ENCODE results near the gene WNT9A.

DNA sequence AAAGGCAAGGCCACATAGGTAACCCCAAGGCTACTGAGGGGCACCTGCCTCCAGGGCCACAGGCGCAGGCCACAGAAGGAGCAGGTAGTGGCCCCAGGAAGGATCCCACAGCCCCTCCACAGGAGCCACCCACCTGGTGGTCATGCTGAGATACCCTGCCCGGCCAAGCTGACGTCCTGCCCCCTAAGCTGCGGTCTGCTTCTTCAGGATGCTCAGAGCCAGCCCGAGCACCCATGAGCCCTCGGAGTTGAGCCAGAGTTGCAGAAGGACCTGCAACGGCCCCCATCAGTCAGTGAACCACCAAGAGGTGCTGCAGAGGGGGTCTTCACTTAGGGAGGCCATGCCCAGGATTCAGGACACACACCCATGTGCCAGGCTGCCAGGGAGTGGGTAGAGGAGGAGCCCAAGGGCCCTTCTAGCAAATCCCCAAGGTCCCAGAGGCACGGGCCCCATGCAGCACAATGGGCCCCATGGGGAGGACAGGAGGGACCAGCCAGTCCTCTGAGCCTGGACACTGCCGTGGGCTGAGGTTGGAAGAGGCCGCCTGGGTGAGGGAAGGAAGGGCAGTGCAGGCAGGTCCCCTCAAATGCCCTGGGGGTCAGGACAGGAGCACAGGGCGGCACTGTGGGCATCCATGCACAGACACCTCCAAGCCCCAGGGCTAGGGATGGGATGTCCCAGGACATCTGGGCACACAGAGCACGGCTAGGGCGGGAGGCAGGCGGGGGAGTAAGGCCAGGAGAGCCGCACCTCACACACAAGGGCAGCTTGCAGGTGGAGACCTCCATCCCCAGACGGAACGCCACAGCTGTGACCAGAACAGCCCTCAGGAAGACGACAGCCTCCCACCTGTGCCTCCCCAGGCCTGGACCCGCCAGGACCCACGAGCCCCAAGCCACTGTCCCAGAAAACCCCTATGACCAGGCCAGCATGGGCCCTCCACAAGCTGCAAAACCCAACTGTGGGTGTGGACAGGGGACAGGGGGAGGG is 20.5 kb downstream of the WNT9A start:
- TF ChIP-seq, protein P1, sequence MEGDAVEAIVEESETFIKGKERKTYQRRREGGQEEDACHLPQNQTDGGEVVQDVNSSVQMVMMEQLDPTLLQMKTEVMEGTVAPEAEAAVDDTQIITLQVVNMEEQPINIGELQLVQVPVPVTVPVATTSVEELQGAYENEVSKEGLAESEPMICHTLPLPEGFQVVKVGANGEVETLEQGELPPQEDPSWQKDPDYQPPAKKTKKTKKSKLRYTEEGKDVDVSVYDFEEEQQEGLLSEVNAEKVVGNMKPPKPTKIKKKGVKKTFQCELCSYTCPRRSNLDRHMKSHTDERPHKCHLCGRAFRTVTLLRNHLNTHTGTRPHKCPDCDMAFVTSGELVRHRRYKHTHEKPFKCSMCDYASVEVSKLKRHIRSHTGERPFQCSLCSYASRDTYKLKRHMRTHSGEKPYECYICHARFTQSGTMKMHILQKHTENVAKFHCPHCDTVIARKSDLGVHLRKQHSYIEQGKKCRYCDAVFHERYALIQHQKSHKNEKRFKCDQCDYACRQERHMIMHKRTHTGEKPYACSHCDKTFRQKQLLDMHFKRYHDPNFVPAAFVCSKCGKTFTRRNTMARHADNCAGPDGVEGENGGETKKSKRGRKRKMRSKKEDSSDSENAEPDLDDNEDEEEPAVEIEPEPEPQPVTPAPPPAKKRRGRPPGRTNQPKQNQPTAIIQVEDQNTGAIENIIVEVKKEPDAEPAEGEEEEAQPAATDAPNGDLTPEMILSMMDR (tag by site-specific recombination; IDR thresholded peaks at IDR 0.05) = no peak
- TF ChIP-seq OVOL3 (tag by site-specific recombination; IDR thresholded peaks at IDR 0.05) (no peak), ZBTB8A (tag by site-specific recombination; IDR thresholded peaks at IDR 0.05) (no peak), ZNF76 (tag by site-specific recombination; IDR thresholded peaks at IDR 0.05; ENCODE audit: borderline replicate concordance, low read depth) (no peak), ZNF510 (tag by site-specific recombination; IDR thresholded peaks at IDR 0.05; ENCODE audit: insufficient replicate concordance) (no peak), ZNF48 (tag by site-specific recombination; IDR thresholded peaks at IDR 0.05) (no peak), ZNF274 (IDR thresholded peaks at IDR 0.05; ENCODE audit: low read length) (no peak), ZNF274 (tag by site-specific recombination; IDR thresholded peaks at IDR 0.05; ENCODE audit: borderline replicate concordance) (no peak), MEIS1 (CRISPR knock-in tag; IDR thresholded peaks at IDR 0.05; ENCODE audit: borderline replicate concordance) (no peak)
- TF ChIP-seq, protein P2, sequence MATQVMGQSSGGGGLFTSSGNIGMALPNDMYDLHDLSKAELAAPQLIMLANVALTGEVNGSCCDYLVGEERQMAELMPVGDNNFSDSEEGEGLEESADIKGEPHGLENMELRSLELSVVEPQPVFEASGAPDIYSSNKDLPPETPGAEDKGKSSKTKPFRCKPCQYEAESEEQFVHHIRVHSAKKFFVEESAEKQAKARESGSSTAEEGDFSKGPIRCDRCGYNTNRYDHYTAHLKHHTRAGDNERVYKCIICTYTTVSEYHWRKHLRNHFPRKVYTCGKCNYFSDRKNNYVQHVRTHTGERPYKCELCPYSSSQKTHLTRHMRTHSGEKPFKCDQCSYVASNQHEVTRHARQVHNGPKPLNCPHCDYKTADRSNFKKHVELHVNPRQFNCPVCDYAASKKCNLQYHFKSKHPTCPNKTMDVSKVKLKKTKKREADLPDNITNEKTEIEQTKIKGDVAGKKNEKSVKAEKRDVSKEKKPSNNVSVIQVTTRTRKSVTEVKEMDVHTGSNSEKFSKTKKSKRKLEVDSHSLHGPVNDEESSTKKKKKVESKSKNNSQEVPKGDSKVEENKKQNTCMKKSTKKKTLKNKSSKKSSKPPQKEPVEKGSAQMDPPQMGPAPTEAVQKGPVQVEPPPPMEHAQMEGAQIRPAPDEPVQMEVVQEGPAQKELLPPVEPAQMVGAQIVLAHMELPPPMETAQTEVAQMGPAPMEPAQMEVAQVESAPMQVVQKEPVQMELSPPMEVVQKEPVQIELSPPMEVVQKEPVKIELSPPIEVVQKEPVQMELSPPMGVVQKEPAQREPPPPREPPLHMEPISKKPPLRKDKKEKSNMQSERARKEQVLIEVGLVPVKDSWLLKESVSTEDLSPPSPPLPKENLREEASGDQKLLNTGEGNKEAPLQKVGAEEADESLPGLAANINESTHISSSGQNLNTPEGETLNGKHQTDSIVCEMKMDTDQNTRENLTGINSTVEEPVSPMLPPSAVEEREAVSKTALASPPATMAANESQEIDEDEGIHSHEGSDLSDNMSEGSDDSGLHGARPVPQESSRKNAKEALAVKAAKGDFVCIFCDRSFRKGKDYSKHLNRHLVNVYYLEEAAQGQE (tag by site-specific recombination; IDR thresholded peaks at IDR 0.05) = no peak

Data from HEK293 (cell line).